ENCODE measurements around the gene SLC35G2.
"Not testable (repeated sequence)": the region's sequence is repeated elsewhere in the genome, so short reads cannot be mapped to it uniquely, and the experiment has no call there.

GRCh38 chr3:136902530-136902929, 83.6 kb downstream of the SLC35G2 start:
- not testable (repeated sequence) for TF ChIP-seq POLR2A, EP300 (IDR thresholded peaks at IDR 0.05)
- TF ChIP-seq, protein P1, sequence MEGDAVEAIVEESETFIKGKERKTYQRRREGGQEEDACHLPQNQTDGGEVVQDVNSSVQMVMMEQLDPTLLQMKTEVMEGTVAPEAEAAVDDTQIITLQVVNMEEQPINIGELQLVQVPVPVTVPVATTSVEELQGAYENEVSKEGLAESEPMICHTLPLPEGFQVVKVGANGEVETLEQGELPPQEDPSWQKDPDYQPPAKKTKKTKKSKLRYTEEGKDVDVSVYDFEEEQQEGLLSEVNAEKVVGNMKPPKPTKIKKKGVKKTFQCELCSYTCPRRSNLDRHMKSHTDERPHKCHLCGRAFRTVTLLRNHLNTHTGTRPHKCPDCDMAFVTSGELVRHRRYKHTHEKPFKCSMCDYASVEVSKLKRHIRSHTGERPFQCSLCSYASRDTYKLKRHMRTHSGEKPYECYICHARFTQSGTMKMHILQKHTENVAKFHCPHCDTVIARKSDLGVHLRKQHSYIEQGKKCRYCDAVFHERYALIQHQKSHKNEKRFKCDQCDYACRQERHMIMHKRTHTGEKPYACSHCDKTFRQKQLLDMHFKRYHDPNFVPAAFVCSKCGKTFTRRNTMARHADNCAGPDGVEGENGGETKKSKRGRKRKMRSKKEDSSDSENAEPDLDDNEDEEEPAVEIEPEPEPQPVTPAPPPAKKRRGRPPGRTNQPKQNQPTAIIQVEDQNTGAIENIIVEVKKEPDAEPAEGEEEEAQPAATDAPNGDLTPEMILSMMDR (IDR thresholded peaks at IDR 0.05) = not testable (repeated sequence)

Data from gastroesophageal sphincter (tissue), 3 donors.